Occipital lobe (tissue), 2 donors: Measurements from ENCODE around the gene KIZ. TPM values are rescaled to one million over a fixed set of nuclear protein-coding genes. Genes with fewer than 3 reads are reported as not detected.

ENCODE experiments used
- DNase-seq: peaks from one replicate; lab custom pipeline; 2025; lab: John Stamatoyannopoulos, UW
- total RNA-seq: library from RNA; depleted of rRNA; stranded (reverse); fragments of >200 nt; gene quantifications from one replicate; pipeline ENCODE4 v1.2.3, GENCODE V29; 2014

KIZ gene, protein sequence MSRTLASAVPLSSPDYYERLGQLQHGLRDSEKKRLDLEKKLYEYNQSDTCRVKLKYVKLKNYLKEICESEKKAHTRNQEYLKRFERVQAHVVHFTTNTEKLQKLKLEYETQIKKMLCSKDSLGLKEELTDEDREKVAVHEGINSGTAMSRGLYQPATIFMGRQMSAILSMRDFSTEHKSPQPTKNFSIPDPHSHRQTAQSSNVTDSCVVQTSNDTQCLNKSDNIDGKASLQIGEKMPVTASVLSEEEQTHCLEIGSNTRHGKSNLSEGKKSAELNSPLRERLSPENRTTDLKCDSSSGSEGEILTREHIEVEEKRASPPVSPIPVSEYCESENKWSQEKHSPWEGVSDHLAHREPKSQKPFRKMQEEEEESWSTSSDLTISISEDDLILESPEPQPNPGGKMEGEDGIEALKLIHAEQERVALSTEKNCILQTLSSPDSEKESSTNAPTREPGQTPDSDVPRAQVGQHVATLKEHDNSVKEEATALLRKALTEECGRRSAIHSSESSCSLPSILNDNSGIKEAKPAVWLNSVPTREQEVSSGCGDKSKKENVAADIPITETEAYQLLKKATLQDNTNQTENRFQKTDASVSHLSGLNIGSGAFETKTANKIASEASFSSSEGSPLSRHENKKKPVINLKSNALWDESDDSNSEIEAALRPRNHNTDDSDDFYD
- 8.4 TPM for total RNA-seq

DNA sequence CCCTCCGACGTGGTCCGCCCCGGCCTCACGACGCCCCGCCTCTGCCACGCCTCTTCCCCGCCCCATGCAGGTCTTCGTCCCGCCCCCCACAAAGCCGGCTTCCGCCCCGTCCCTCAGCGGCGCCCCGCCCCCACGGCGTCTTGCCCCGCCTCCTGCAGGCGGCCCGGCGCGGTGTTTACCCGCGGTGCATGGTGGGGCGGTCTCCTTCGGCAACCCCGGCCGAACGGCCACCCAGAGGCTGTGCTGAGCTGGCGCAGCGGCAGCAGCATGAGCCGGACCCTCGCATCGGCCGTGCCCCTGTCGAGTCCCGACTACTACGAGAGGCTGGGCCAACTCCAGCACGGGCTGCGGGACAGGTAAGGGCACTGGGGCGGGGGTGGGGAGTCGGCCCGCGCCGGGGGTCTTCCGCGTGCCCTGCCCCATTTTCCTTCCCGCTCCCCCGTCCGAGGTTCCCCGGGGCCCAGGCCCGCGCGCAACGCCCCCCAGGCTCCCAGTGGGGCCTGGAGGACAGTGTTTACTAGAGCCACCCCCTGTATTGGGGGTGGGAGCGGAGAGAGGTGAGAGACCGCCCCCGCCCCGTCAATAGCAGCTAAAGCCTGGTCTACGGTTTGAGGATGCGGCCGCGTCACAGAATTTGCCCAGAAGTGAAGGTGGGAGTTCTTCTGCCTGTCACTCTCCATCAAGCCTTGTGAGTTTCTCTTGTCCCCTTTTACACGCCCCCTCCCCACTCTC lies at the start of gene KIZ:
TSS of gene KIZ (plus strand) at position 234 of the 732 bp plus-strand sequence. CDS start at position 268, 34 bp downstream.
- peak; percentile 95 for DNase-seq

DNA sequence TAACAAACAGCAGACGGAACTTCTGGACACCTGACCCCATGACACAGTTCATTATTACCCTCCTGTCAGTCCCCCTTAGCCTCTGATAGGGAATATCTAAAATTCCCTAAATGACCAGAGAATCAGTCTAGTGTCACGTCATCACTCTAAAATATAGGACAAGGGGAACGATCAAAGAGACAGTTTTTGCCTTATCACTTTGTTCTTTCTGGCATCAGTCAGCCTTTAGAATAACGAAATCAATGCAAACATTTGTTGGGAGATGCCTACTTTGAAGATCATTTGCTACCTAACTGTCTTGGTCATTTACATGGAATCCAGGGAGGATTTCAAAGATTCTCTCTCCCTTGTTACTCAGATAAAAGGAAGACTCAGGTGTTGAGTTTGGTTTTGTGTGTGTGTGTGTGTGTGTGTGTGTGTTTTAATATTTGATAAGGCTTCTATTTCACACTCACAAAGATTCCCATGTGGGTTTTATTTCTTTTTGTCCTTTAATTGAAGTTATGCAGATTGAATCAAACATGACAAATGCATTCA lies 48.0 kb upstream of the KIZ start:
- no peak for DNase-seq

- no peak for DNase-seq
These were observed 43.3 kb upstream of the KIZ start for GRCh38 chr20:21082584-21082983.

DNA sequence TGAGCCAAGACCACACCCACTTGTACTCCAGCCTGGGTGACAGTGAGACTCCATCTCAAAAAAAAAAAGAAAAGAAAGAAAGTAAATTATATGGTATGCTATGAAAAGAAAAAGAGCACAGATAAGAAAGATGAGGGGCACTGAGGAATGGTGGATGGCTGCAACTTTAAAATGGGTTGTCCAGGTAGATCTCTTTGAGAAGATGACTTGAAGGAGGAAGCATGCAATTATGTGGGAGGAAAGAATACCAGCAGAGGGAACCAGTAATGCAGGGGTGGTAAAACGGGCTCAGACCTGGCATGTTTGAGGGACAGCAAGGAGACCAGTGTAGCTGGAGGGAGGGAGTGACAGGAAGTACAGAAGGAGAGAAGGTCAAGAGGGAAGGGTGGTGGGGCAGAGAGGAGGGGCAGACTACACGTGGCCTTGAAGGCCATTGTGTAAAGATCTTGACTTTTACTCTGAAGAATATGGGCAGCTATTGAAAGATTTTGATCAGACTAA lies 42.0 kb upstream of the KIZ start:
- no peak for DNase-seq

GRCh38 chr20:21087862-21088540 lies 37.9 kb upstream of the KIZ start:
- DNase-seq, result no peak

DNA sequence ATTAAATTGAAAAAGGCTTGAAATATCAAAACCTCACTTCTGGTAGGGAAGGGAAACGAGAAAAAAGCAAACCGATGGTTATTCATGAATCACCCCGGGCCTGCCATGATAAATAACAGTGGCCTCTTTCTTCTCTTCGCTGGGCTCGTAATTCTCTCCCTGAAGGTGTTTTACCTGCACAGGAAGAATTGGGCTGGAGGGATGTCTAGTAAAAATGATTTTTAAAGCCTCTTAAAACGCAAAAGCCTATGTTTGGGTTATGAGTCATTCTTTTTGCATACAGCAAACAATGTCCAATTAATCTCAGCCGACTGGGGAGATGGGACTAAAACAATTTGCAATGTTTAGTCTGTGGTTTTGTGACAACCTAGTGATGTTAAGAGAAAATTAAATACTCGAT lies 36.5 kb upstream of the KIZ start:
- no peak for DNase-seq

- DNase-seq, result no peak
These were observed 35.7 kb upstream of the KIZ start for GRCh38 chr20:21090111-21090618.

DNA sequence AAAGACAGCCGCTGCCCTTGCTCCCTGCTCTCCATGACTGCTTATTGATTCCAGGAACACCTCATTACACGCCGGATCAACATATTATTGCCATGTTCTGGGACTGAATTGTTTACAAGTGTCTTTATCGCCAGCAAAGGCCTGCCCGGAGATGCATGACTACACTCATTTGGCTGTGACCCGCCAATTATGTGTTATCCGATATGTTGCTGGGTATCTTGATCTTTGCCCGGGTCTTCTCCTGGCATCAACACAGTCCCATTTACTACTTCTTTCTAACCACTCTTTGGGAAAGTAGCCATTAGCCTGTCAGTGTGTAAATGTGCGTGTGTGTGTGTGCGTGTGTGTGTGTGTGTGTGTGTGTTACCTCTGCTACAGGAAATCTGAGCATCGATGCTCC lies 35.2 kb upstream of the KIZ start:
- DNase-seq, result no peak

DNA sequence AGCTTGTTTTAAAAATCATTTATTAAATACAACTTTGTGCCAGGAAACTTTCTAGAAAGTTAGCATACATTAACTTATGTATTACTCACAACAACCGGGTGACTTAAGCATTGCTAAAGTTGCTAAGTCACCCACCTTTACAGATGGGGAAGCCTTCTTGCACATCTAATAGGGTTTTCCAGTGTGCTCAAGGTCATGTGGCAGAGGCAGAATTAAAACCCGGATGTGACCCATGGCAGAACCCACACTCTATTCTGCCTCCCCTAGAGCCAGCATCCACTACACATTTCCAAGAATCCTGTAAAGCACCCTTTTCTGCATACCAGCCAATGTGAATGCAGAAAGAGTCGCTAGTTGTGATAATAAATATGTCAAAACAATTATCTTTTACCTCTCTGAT lies 33.1 kb upstream of the KIZ start:
- no peak for DNase-seq

DNA sequence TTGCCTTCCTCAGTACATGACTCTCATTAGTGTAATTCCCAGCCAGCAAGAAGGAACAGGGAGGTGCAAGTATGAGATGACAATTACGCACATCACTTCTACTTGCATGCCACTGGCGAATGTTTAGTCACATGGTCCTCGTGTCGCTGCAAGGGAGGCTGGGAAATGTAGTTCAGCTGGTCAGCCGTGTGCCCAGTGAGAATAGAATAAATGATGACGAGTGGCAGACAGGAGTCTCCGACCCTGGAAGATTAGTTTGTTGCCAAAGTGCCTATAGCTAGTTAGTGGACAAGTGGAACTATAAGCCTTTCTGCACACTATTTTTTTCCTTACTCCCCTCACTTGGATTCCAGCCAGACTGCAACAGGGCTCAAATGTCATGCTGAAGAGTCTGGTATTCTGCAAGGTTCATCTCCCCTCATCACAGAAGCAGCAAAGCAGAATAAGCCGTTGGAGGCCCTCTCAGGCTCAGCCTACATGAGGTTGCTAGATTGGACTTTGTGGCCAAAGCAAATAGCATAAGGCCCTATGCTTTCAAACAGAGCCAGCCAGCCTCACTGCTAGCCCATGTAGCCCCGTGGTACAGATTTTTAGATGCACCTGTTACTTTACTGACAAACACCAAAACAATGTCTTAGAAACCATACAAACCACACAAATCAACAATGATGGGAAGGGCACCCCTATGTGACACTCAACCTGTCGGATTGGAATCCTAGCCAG lies 29.4 kb upstream of the KIZ start:
- no peak for DNase-seq

DNA sequence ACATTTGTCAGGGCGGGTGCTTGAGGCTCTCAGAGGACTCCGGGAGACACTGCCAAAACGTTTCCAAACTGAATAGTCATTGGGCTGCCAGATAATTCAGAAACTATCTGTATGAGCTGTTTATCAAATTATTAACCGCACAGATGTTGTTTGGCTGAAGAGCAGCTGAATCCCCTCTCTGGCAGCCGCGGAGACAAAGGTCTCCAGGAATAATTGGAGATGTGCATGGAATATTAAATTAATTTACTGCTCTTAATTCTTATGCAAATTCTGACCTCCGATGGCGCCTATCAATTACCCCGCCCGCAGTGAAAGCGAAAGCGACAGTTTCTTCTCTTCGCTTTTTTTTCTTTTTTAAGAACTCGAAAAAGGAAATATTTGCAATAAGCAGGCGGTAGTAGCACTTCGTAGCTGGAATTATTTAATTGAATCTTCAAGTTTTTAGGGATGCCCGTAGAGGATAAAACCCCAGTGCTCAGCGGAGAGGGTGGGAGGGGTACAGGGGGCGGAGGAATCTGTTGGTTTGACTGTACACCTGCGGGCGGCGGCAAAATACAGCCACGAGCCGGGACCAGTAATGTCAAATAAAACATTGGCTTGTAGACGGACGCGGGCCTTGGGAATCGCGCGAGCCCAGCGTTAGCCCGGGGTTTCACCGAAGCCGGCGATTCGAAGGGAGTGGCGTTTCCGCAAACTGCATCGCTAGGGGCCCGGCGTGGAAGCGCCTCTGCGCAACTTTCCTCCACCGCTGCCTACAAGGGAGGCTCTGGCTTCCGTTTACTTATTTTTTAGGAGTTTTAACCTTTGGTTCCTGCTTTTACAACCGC lies 25.9 kb upstream of the KIZ start:
- no peak for DNase-seq

GRCh38 chr20:21100578-21101452 lies 25.1 kb upstream of the KIZ start:
- no peak for DNase-seq

- DNase-seq, result no peak
These were observed 24.4 kb upstream of the KIZ start for GRCh38 chr20:21101453-21101931.

- no peak for DNase-seq
These were observed 23.8 kb upstream of the KIZ start for GRCh38 chr20:21101932-21102575.

- DNase-seq, result peak; percentile 23
These were observed 23.1 kb upstream of the KIZ start for GRCh38 chr20:21102603-21103311.

GRCh38 chr20:21103582-21104465 lies 22.1 kb upstream of the KIZ start:
- no peak for DNase-seq
